HepG2 (cell line): ENCODE data around the gene TXNRD2. TPM values are rescaled to one million over a fixed set of nuclear protein-coding genes. Genes with fewer than 3 reads are reported as not detected.

ENCODE experiments used
- ATAD3A ChIP-seq: sonication (generic); formaldehyde crosslinking; IDR thresholded peaks from 2 replicates; pipeline ENCODE4 v1.4.0; 2020; ENCODE audit warnings: missing genetic modification reagents
- FIP1L1 ChIP-seq: fragments of 200-400 bp; formaldehyde crosslinking; IDR thresholded peaks from 2 replicates; pipeline ENCODE4 v1.6.1; 2018; ENCODE audit warnings: low read depth, mild to moderate bottlenecking, low read length, moderate library complexity, borderline replicate concordance; ENCODE audit not compliant: insufficient read depth
- HDAC1 ChIP-seq: sonication (generic); formaldehyde crosslinking; IDR thresholded peaks from 2 replicates; pipeline ENCODE4 v1.5.1; 2020; ENCODE audit warnings: mild to moderate bottlenecking, missing genetic modification reagents
- HDAC2 ChIP-seq: sonication (generic); formaldehyde crosslinking; IDR thresholded peaks from 2 replicates; pipeline ENCODE4 v1.4.0; 2020; ENCODE audit warnings: missing genetic modification reagents
- HIVEP1 ChIP-seq: sonication (generic); formaldehyde crosslinking; IDR thresholded peaks from 2 replicates; pipeline ENCODE4 v1.4.0; 2020; ENCODE audit warnings: mild to moderate bottlenecking, missing genetic modification reagents
- HMG20B ChIP-seq: conservative IDR thresholded peaks from 2 replicates; pipeline ENCODE4 v1.6.1; 2016; ENCODE audit warnings: missing genetic modification reagents, missing compliant biosample characterization
- HNF4A ChIP-seq: sonication (generic); formaldehyde crosslinking; IDR thresholded peaks from 2 replicates; pipeline ENCODE4 v1.4.0; 2020; ENCODE audit warnings: missing genetic modification reagents
- IRX3 ChIP-seq: sonication (generic); formaldehyde crosslinking; IDR thresholded peaks from 2 replicates; pipeline ENCODE4 v1.8.1; 2023; ENCODE audit warnings: mild to moderate bottlenecking, low read depth, missing genetic modification reagents, borderline replicate concordance
- ISL2 ChIP-seq: sonication (generic); formaldehyde crosslinking; IDR thresholded peaks from 2 replicates; pipeline ENCODE4 v1.5.0; 2020; ENCODE audit warnings: missing genetic modification reagents
- NFATC3 ChIP-seq: sonication (generic); formaldehyde crosslinking; IDR thresholded peaks from 2 replicates; pipeline ENCODE4 v1.5.1; 2020; ENCODE audit warnings: mild to moderate bottlenecking, missing genetic modification reagents
- RBM39 ChIP-seq: fragments of 200-400 bp; formaldehyde crosslinking; IDR thresholded peaks from one replicate; pipeline ENCODE4 v1.6.1; 2018; ENCODE audit warnings: antibody characterized with exemption, mild to moderate bottlenecking, low read depth, low read length; ENCODE audit not compliant: poor library complexity, severe bottlenecking
- SMARCE1 ChIP-seq: fragments of 450-650 bp; IDR thresholded peaks from 2 replicates; pipeline ENCODE4 v1.6.1; 2017; ENCODE audit warnings: borderline replicate concordance
- SRY ChIP-seq: sonication (generic); formaldehyde crosslinking; IDR thresholded peaks from 2 replicates; pipeline ENCODE4 v1.8.0; 2022; ENCODE audit warnings: mild to moderate bottlenecking, missing genetic modification reagents
- TAF1 ChIP-seq: sonication (generic); formaldehyde crosslinking; IDR thresholded peaks from 2 replicates; pipeline ENCODE4 v1.4.0; 2020; ENCODE audit warnings: missing genetic modification reagents
- TP53 ChIP-seq: sonication (generic); formaldehyde crosslinking; conservative IDR thresholded peaks from 2 replicates; pipeline ENCODE4 v1.4.0; 2020; ENCODE audit warnings: missing genetic modification reagents
- YEATS4 ChIP-seq: sonication (generic); formaldehyde crosslinking; IDR thresholded peaks from 2 replicates; pipeline ENCODE4 v1.4.0; 2020; ENCODE audit warnings: missing genetic modification reagents, borderline replicate concordance
- ZBED4 ChIP-seq: sonication (generic); formaldehyde crosslinking; IDR thresholded peaks from 2 replicates; pipeline ENCODE4 v1.4.0; 2020; ENCODE audit warnings: missing genetic modification reagents, borderline replicate concordance
- ZBTB20 ChIP-seq: sonication (generic); formaldehyde crosslinking; IDR thresholded peaks from 2 replicates; pipeline ENCODE4 v1.8.1; 2023; ENCODE audit warnings: missing genetic modification reagents, low read depth, mild to moderate bottlenecking, borderline replicate concordance
- ZBTB34 ChIP-seq: sonication (generic); formaldehyde crosslinking; IDR thresholded peaks from 2 replicates; pipeline ENCODE4 v1.8.0; 2022; ENCODE audit warnings: mild to moderate bottlenecking, missing genetic modification reagents
- ZNF143 ChIP-seq: sonication (generic); formaldehyde crosslinking; IDR thresholded peaks from 2 replicates; pipeline ENCODE4 v1.4.0; 2020; ENCODE audit warnings: missing genetic modification reagents
- ZNF160 ChIP-seq: sonication (generic); formaldehyde crosslinking; IDR thresholded peaks from 2 replicates; pipeline ENCODE4 v1.8.0; 2022; ENCODE audit warnings: mild to moderate bottlenecking, inconsistent platforms, missing genetic modification reagents
- ZNF713 ChIP-seq: sonication (generic); formaldehyde crosslinking; IDR thresholded peaks from 2 replicates; pipeline ENCODE4 v1.4.0; 2020; ENCODE audit warnings: mild to moderate bottlenecking, missing genetic modification reagents
- ZNF720 ChIP-seq: sonication (generic); formaldehyde crosslinking; IDR thresholded peaks from 2 replicates; pipeline ENCODE4 v1.4.0; 2020; ENCODE audit warnings: missing genetic modification reagents
- ZNF746 ChIP-seq: sonication (generic); formaldehyde crosslinking; IDR thresholded peaks from 2 replicates; pipeline ENCODE4 v1.8.0; 2022; ENCODE audit warnings: mild to moderate bottlenecking, missing genetic modification reagents
- ZSCAN31 ChIP-seq: sonication (generic); formaldehyde crosslinking; IDR thresholded peaks from 2 replicates; pipeline ENCODE4 v1.5.0; 2020; ENCODE audit warnings: low read depth, mild to moderate bottlenecking, missing genetic modification reagents
- ZZZ3 ChIP-seq: sonication (generic); formaldehyde crosslinking; IDR thresholded peaks from 2 replicates; pipeline ENCODE4 v1.4.0; 2020; ENCODE audit warnings: missing genetic modification reagents, mild to moderate bottlenecking, borderline replicate concordance
- polyA plus RNA-seq, 8 experiments: library from polyadenylated mRNA; depleted of rRNA in 3 of 8; stranded (reverse) in 7 of 8; unstranded in 1 of 8; fragments of >200 nt; fragmentation: Illumina TruSeq in 4 of 8; extraction: Trizol in 4 of 8; gene quantifications; 2 replicates each; pipeline versions ENCODE4 v1.2.1 to v1.2.3, GENCODE V29; 2011 to 2016; ENCODE audit warnings: low read depth in 4 of 8, missing spikeins in 1 of 8, mixed read lengths in 1 of 8; ENCODE audit not compliant: insufficient read depth in 1 of 8
- total RNA-seq, 5 experiments: library from RNA; depleted of rRNA; stranded (reverse); fragments of >200 nt; fragmentation: Illumina TruSeq; extraction: Trizol; gene quantifications; 2 replicates each; pipeline ENCODE4 v1.2.3, GENCODE V29; 2016; ENCODE audit warnings: low read depth in 1 of 5

TXNRD2 gene
- total and polyA plus RNA-seq, 2 of the 13 experiments (the other 11 are each of a cell fraction or from before 2014, with no cell fraction given) = 17.5 to 18.6 TPM

DNA sequence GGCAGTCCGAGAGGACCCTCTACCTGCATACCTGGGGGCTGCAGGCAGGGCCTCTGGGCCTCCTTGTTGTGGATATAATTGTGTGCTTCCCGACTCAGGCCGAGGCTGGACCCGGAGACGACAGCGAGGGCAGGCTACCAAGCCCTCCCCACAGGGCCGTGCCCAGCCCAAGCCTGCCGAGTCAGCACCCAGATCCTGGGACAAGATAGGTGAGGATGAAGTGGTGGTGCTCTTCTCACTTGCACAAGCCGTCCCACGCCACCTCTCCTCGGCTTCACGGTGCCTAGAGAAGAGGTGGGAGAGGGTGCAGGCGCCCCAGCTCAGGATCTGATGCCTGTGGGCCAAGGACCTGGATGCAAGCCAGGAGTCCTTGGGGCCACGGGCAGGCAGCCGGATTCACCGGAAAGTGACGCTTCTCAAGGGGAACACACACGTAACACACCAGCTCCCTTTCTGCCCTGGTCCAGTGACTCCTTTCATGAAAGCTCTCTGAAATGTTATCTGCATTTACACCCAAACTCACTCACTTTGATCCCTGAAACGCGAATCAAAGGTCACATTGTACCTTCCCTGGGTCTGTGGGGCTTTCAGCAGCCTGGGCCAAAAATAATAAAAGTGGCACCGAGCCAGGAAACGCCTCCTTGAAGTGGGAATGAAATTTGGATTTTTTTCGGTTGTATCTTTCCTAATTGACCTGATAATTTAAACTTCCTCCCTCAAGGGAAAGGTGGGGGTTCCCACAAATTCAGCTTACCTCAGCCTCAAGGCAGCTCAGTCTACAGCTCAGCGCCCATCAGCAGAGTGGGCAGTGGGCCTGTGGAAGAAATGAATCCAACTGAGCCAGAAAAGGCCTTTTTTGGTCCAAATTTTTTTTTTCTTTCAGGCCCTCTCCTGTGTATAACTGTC, 85.9 kb downstream of the TXNRD2 start (continued):
- TF ChIP-seq ZBED4 (CRISPR knock-in tag) (peak; percentile 35; the same call in 1 of the 2 replicates), ZNF746 (no peak; the same call in none of the 2 replicates), RBM39 (no peak), NFATC3 (CRISPR knock-in tag) (no peak), SRY (CRISPR knock-in tag) (no peak), ISL2 (CRISPR knock-in tag) (peak; percentile 47), HDAC2 (CRISPR knock-in tag) (peak; percentile 64), ZBTB20 (CRISPR knock-in tag) (no peak; the same call in 1 of the 2 replicates), ZZZ3 (CRISPR knock-in tag) (no peak), ZNF160 (CRISPR knock-in tag) (no peak; the same call in 1 of the 2 replicates), ATAD3A (no peak), ZSCAN31 (CRISPR knock-in tag) (no peak), HMG20B (CRISPR knock-in tag) (peak; percentile 19; the same call in 1 of the 2 replicates), HIVEP1 (CRISPR knock-in tag) (no peak), ZNF143 (CRISPR knock-in tag) (peak; percentile 50; the same call in 1 of the 2 replicates), HDAC1 (CRISPR knock-in tag) (peak; percentile 35; the same call in 1 of the 2 replicates), FIP1L1 (0 out of 2 replicates have a peak, but pooled peaks have one; percentile 40), TAF1 (CRISPR knock-in tag) (peak; percentile 70), HNF4A (CRISPR knock-in tag) (peak; percentile 90), ZNF713 (CRISPR knock-in tag) (no peak; the same call in 1 of the 2 replicates), YEATS4 (no peak; the same call in 1 of the 2 replicates), ZBTB34 (CRISPR knock-in tag) (peak; percentile 73; the same call in 1 of the 2 replicates), TP53 (CRISPR knock-in tag) (no peak; the same call in 1 of the 2 replicates), SMARCE1 (no peak), ZNF720 (CRISPR knock-in tag) (no peak), IRX3 (CRISPR knock-in tag) (no peak)
